Hematopoietic multipotent progenitor cell treated with erythropoietin and hydrocortisone succinate and interleukin-3 and kit ligand, for 17 days (in vitro differentiated cells): Measurements from ENCODE around the gene THY1.
"Not testable (repeated sequence)": the region's sequence is repeated elsewhere in the genome, so short reads cannot be mapped to it uniquely, and the experiment has no call there.

ENCODE experiments used
- DNase-seq: peaks from one replicate; pipeline ENCODE4 v3.0.0-alpha.2; 2015; ENCODE audit warnings: low spot score

THY1 gene

GRCh38 chr11:119417726-119418540, 5.0 kb downstream of the THY1 start:
- DNase-seq, result no peak

- DNase-seq, result no peak
Measured at GRCh38 chr11:119416606-119417580, 6.1 kb downstream of the THY1 start.

- no peak for DNase-seq
Measured at GRCh38 chr11:119415966-119416365, 7.0 kb downstream of the THY1 start.

GRCh38 chr11:119415517-119415916, 7.5 kb downstream of the THY1 start:
- no peak for DNase-seq

- no peak for DNase-seq
Measured at GRCh38 chr11:119414734-119415133, 8.2 kb downstream of the THY1 start.

GRCh38 chr11:119414321-119414720, 8.7 kb downstream of the THY1 start:
- DNase-seq, result no peak

GRCh38 chr11:119412072-119412471, 10.9 kb downstream of the THY1 start:
- DNase-seq, result no peak

GRCh38 chr11:119410501-119410900, 12.5 kb downstream of the THY1 start:
- no peak for DNase-seq

- DNase-seq, result no peak
Measured at GRCh38 chr11:119409731-119410130, 13.2 kb downstream of the THY1 start.

- DNase-seq, result no peak
Measured at GRCh38 chr11:119406005-119406404, 17.0 kb downstream of the THY1 start.

GRCh38 chr11:119405448-119405847, 17.5 kb downstream of the THY1 start:
- not testable (repeated sequence) for DNase-seq

- DNase-seq, result no peak
Measured at GRCh38 chr11:119404872-119405271, 18.1 kb downstream of the THY1 start.

GRCh38 chr11:119403021-119403420, 20.0 kb downstream of the THY1 start:
- no peak for DNase-seq

- DNase-seq, result no peak
Measured at GRCh38 chr11:119402470-119402869, 20.5 kb downstream of the THY1 start.

GRCh38 chr11:119400860-119401259, 22.1 kb downstream of the THY1 start:
- DNase-seq, result no peak

GRCh38 chr11:119397740-119398139, 25.2 kb downstream of the THY1 start:
- DNase-seq, result no peak

GRCh38 chr11:119396835-119397234, 26.1 kb downstream of the THY1 start:
- no peak for DNase-seq

- DNase-seq, result no peak
Measured at GRCh38 chr11:119391275-119391674, 31.7 kb downstream of the THY1 start.

- DNase-seq, result no peak
Measured at GRCh38 chr11:119389611-119390254, 33.2 kb downstream of the THY1 start.

- DNase-seq, result no peak
Measured at GRCh38 chr11:119388103-119388502, 34.9 kb downstream of the THY1 start.

GRCh38 chr11:119384332-119384731, 38.6 kb downstream of the THY1 start:
- DNase-seq, result no peak

GRCh38 chr11:119382513-119382912, 40.5 kb downstream of the THY1 start:
- not testable (repeated sequence) for DNase-seq
